22Rv1 (cell line): ENCODE data around the gene TMEM184A.

Experiments
- ZFX ChIP-seq: fragments of 450-650 bp; IDR thresholded peaks from 2 replicates; pipeline ENCODE4 v1.6.1; 2017; ENCODE audit warnings: antibody characterized with exemption, borderline replicate concordance
- TF ChIP-seq, protein P1 (sequence below): fragments of 450-650 bp; IDR thresholded peaks from 2 replicates; pipeline ENCODE4 v1.5.1; 2017; ENCODE audit warnings: mild to moderate bottlenecking

- TF ChIP-seq, protein P1, sequence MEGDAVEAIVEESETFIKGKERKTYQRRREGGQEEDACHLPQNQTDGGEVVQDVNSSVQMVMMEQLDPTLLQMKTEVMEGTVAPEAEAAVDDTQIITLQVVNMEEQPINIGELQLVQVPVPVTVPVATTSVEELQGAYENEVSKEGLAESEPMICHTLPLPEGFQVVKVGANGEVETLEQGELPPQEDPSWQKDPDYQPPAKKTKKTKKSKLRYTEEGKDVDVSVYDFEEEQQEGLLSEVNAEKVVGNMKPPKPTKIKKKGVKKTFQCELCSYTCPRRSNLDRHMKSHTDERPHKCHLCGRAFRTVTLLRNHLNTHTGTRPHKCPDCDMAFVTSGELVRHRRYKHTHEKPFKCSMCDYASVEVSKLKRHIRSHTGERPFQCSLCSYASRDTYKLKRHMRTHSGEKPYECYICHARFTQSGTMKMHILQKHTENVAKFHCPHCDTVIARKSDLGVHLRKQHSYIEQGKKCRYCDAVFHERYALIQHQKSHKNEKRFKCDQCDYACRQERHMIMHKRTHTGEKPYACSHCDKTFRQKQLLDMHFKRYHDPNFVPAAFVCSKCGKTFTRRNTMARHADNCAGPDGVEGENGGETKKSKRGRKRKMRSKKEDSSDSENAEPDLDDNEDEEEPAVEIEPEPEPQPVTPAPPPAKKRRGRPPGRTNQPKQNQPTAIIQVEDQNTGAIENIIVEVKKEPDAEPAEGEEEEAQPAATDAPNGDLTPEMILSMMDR, result no peak
- no peak for TF ChIP-seq ZFX
These were observed 46.0 kb upstream of the TMEM184A start for GRCh38 chr7:1601956-1602355.
